Measurements from ENCODE around the gene PRKCH.
A peak's percentile ranks its signal among the peaks of the same experiment; 100 is the strongest.

PRKCH gene

DNA sequence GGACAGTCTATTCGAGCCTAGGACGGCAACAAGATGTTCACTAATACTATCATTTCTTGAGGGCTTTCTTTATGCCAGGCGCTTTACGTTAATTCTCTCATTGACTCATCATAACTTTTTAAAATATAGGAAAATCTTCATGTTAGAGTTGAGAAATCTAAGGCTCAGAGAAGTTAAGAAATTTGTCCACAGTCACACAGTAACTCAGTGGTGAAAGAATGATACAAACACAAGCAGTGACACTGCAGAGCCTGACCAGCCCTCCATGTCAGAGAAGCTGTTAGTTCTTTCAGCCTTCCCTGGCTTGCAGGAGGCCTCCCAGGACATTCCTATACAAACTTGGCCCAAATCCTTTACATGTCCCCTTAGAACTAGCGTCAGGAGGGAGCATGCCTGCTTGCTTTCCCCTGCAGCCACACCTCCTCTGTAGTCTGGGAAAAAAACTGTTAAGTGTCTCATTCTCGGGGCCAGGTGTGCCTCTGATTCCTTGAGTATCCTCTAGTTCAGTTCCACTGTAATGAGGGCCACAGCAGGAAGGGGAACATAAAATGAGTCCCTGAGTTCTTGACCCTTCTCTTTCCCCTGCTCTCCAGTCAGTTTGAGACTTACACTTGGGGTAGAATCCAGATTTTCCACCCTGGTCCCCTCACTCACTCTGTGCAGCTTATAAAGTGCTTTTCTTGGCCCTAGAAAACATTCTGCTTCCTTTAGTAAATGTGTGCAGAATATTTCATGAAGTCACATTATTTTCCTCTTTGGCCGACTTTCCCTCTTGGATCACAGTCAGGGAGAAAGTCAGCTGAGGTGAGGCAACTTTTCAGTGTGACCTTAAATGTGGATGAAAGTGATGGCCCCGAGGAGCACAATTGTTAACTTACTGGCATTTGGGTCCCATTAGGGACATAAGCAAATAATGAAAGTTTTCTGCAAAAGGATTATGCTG, 221.7 kb downstream of the PRKCH start:
- DNase-seq = peak in 8 of 58 donors; percentile 11 to 50 (median 26)

DNA sequence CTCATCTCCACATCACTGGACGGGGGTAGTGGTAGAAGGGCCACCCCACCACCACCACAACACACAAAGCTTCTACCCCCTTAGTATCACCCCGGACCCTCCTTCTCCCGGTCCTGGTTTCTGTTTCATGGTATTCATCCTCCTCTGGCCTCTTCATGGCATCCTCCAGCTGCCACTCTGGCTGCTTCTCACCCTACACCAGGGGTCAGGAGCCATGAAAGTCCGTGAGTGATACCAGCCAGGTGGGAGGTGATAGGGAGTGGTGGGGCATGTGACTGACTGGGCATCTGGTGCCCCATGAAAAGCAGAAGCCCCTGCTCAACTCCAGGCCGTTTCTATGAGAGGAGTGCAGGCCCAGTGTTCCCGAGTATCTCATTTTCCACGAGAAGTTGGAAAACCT, 222.6 kb downstream of the PRKCH start:
- no peak for DNase-seq

DNA sequence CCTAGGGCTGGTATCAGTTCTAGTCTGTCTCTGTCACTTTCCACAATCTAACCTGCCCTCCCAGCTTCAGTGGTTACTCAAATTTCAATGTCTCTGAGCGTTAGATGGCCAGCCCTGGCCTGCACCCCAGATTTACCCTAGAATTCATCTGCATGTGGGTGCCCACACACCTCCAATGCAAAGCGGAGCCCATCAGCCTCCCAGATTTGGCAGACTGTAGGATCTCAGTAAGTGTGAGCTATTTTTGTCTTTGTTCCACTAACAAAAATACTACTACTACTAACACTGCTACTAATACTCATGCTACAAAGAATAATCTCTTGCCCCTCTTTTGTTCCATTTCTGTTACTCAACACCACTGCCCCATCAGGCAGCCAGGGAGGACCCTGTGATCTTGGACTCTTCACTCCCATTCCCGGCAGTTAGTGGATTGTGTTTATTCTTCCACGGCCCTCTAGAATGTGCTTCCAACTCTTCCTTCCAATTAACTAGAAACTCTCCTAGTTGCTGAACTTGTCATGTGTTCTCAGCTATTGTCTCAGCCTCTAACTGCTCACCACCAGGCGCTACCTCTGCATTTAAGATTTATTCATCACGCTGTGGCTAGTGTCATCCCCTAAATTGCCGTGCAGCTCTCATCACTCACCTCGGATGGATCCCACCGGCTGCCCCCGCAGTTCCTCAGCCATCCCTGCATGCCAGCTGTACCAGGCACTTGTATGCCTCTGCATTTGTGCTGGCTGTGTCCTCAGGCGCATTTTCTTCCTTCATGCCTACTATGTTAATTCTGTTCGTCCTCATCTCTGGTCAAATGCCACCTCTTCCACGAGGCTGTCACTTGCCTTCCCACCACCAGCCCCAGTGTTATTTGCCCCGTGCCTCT, 223.3 kb downstream of the PRKCH start:
- DNase-seq = peak in 12 of 58 donors; percentile 8 to 64 (median 38)

DNA sequence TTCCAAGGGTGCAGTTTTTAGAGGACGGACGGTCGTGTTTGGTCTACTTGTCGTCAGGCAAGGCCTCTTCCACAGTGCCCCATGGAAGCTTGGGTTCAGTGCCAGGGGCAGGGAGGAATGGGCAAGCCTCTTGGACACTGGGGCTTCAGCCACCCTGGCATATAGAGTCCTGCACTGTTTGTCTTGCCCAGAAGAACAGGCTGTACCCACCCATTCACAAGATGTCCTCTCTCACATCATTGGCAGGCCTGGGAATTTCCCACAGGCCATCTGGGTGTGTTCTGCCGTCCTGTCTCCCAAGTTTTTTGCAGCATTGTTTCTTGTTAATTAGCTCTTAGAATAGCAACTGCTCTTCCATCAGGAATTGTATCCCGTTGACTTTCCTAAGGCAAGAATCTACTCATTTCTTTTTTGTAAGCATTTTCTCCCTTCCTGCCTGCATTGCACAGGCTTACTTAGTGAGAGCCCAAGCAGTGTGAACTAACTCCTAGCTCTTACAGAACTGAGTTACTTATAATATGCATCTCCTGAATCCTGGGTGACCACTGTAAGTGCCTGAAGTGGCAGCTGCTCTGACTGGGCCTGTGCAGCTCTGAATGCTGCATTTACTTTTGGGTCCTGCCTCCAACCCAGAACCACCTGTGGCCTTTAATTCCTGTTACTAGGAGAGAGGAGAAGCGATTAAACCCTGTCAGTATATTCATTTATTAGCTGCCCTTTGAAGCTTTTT, 224.5 kb downstream of the PRKCH start:
- DNase-seq = peak in 50 of 58 donors; percentile 16 to 95 (median 58)

DNA sequence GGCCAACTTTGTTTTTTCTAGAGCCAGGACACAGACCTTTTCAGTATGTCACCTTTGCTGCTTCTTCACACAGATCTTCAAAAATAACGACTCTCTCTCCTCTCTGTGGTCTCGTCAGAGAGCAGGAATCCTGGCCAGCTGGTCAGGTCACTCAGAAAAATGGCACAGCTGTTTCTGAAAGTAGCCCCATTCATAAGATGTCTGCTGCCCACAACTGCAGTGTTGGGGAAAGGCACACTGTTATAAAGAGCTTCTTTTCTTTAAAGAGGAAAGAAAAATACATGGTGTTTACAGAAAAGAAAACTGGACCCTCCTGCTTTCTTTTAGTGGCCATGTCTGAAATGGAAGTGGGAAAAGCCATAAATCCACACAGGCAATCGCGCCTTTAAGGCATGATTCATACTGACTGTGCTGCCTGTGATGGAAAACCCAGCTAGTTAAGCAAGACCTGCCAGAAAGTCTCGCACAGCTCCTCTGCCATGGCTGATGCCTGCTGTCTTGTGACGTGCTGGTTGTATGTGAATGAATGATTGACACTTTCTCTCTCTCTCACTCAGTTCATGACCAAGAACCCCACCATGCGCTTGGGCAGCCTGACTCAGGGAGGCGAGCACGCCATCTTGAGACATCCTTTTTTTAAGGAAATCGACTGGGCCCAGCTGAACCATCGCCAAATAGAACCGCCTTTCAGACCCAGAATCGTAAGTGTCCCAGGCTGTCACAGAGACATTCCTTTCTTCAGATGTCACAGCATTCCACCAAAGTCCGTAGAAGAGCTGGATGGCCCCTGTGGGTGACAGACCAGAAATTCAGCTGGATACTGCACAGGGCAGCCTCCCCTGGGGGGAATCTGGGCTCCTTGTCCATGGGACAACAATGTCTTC, 226.0 kb downstream of the PRKCH start:
- no peak for DNase-seq

DNA sequence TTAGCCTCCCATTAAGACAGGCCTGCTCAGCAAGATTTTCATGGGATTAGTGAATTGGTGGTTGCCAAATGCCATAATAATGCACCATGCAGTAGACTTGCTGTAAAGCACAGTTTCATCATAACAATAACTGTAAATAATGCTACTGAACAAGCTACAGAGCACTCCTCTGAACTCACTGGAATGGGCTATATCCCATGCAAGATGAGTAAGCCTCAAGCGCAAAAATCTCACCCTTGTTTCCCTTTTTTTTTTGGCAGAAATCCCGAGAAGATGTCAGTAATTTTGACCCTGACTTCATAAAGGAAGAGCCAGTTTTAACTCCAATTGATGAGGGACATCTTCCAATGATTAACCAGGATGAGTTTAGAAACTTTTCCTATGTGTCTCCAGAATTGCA, 228.0 kb downstream of the PRKCH start:
- DNase-seq = no peak

DNA sequence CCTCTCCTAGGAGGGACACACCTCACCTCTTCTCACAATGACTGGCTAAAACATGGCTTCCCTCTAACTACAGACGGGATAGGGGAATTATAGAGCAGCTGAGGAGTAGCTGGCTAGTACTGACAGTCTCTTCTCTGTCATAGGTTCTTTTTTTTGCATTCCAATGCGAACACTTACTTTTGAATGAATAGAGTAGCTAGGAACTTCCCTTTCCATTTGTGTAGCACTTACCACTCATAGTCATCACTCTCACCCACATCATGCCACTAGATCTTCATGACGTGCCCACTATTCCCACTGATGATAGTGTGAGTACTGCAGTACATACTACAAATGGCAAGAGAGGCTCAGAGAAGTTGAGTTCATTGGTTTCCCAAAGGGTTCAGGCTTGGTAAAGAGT, 230.0 kb downstream of the PRKCH start:
- DNase-seq = no peak

DNA sequence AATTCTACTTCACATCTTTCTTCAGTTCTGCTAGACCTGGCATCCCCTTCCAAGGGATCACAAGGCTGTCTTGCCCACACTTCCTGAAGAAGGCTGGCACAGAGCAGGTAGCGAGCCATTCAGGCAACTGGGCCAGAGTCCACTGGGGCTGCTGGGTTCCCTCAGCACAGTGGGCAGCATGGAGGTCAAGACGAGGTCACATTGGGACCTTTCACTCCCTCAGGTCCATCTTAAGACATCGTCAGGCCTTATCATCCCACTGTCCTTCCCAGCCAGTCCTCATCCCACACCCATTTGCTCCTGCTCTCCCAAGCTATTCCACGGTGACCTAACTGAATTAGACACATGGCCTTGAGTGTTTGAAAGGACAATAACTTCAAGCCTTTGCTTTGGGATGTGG, 230.9 kb downstream of the PRKCH start:
- no peak for DNase-seq

DNA sequence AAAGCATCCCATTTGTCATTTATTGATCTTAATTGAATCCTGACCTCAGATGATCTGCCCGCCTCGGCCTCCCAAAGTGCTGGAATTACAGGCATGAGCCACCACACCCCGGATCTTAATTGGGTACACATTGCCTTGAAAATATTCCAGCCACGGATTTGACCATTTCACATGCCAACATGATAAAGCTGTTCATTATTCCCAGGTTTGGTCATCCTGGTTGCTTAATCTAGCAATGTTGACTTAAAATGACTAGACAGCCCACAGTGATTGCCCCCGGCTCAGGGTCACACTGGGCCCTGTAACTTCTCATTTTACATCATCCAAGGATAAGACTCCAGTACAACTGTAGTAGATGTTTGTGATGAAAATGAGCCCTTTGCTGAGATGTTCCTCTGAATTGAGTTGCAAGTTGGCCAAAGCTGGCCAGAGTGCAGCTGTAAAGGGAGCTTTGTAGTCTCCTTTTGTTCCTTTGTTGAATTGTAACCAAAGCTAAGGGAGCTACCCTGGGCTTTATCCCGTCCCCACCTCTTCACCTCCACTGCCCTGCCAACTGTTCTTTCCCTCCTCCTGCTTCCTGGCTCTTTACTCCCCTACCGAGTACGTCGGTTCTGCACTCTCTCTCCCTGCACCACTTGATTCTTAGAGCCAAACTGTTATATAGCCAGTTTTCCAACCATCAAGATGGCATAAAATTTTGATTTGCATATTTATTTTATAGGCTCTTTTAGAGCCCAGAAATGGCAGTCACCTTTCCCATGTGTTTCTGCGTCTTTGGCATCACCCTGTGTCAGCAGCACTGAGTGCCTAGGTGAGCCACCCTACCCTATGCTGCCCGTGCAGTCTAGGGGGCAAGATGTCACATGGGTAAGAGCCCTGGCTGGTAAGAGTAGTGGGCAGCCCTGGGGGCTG, 232.6 kb downstream of the PRKCH start:
- no peak for DNase-seq

DNA sequence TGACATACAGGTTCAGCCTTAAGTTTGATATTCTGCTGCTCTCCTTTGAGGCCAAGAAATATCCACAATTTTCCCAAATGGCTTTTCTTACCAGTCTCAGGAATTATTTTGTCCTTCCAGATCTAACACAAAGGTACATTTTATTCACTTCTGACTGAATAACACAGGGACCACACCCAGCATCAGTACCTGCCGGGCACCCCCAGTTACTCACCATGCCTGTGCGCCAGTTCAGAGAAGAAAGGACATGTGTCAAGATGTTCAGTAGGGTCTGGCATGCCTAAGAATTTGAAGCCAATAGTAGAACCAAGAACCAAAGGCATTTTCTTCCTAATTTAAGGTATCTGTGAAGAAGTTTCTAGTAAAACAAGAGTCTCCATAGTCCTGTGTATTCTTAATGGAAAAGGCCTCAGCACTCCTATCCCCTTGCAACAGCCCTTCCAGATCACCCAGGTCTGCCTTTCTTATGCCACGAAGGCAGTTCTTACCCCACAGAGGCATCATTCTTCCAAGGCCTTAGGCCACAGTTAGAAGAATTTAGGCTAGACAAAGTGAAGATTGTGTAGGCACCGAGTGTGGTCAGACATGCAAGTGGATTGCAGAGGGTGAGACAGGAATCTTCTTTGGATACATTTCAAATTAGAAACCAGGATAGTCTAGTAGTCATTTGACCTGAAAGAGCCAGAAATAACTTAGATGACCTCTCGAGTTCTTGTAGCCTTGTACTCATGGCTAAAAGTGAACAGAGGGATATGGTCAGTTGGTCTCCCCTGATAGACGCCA, 233.9 kb downstream of the PRKCH start:
- no peak for DNase-seq

DNA sequence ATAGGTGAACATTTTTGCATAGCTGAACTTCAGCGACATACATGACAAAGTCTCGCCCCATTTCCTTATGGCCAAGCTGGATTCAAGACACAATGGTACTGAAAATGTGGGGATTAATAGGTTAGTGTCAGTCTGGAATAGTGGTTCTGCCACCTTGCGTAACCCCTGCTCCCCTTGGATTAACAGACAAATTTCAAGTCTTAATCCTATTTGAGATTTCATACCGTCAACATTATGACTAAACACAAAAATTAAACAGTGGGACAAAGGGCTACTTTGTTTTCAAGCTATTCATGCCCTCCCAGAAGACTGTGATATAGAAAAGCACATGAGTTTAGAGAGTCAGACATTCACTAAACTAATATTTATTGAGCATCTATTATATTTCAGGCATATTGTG, 235.1 kb downstream of the PRKCH start:
- DNase-seq = no peak

DNA sequence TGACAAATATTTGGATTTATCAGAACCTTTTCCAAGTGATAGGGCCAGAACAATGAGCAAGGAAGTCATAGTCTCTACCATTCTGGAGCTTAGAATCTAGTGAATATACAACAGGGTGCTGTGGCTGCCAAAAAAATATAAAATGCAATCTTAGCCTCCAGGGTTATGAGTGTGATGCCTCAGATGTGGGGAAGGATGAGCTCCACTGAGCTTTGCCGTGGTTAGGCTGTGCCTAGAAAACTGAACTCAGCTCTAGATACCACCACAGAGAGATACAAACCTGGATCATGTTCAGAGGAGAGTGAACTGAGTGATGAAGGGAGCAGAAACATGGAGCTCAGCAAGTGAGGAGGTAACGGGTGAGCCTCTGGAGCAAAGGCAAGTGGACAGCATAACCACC, 235.9 kb downstream of the PRKCH start:
- no peak for DNase-seq

DNA sequence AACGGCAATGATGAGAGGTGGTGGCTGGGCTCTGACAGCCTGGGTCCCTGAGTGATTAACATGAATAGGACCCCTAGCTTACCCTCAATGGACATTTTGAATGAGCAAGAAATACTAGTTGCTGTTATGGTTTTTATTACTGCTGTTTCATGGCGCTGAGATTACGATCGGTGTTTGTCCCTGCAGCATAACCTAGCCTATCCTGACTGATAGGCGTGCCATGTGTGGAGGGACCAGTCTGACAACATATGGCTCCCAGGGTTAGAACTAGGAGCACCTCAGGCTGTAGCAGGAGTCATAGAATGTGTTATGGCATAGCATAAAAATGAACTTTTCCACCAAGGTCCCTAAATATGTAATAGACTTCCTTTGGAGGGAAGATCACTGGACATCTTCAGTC, 236.5 kb downstream of the PRKCH start:
- DNase-seq = no peak

DNA sequence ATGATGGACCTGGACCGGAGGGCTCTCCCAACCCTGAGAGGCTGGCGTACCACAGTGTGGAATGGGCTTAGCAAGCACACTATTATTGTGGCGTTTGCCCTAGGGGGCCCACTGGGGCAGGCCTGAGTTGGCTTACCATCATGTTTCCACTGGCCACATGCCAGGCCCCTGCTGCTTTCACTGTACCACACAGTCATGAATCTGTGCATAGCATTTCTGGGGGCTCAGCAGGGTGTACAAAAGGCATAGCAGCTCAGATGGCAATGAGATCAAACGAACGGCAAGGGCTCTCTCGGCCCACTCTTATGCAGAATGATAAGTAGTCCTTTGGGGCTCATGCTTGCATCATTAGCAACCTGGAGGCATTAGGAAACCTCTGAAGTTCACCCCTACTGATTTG, 236.9 kb downstream of the PRKCH start:
- DNase-seq = no peak

DNA sequence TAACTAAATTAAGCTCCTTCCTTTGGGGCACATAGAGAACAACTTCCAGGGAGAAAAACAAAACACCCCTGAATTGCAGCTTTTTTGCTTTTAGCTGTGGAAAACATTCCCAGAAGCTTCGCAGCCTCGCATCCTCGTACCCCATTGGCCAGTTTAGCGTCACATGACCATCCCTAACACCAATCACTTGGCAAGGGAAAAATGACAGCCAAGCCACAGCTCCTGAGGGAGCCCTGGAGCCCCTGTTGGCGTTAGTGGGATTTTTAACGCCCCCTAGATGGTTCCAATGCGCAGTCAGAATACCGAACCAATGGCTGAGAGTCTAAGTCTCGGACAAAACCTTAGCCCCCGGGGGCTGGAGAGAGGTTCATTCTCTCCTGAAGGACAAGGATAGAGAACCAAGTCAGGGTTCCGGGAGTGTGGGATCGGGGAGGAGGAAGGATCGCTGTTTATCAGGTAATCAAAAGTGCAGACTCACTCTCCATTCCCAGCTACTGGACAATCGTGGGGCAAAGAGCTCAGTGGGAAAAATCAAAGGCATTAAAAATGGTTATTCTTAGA, 238.3 kb downstream of the PRKCH start:
- DNase-seq = no peak

DNA sequence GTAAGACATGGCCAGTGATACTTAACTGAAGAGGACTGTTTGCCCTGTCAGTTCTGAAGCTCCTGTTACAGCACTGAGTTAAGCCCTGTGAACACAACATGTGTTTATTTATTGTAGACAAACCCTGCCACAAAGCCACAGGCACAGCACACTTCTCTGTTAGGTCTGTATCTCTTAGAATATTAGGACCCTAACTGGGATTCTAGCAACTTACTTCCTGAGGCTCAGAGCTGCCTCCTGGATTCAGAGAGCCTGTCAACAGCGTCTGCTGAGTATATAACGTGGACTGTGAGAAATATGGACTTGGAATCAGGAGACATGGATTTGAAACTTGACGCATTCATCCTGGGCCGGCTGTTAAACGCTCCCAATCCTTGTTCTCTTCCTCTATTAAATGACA, 238.9 kb downstream of the PRKCH start:
- DNase-seq = no peak

DNA sequence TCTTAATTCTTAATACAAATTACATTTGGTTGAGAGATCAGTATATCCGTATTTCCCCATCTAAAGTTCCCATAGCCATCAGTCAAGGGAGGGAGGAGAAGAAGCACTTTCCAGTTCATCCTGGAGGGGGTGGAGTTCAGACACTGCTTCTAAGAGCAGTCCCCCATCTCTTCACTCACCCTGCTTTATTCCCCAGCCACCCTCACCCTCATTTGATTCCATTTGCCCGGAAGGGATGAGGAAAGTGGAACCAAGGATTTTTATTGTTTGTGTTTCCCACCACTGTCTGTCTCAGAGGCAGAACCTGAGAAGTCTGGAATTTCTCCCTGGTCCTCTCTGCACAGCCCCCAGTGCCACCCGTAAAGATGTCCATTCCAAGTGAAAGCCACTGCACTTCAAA, 239.7 kb downstream of the PRKCH start:
- no peak for DNase-seq

DNA sequence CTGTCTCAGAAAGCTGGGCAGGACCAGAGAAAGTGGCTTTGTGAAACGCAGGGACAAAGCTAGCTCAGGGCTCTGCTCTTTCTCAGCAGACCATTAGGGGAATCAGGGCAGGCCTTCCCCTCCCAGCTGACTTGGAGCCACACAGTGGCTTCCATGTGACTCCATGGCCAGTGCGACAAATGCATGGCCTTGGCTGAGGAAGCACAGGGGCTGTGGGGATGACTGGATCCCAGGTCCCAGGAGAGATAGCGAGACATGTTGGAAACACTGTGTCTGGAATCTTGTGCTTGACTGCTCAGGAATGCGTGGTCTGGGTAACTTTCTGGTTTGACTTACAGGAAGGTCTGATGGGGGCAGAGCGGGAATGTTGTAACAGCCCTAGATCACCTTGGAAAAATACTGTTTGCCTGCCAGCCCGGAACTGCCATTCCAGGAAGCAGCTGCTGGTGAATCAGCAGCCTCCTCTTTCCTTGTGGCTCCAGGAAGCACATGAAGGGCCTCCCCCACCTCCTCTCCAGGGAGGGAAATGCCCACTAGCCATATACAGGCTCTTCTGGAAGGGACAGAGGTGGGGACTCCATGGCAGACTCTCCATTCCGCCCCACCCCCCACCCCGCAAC, 240.4 kb downstream of the PRKCH start:
- peak in 5 of 58 donors; percentile 13 to 23 (median 18) for DNase-seq
